BE2C (cell line): ENCODE data around the gene COQ9.

ENCODE experiments used
- DNase-seq: peaks from one replicate; pipeline ENCODE4 v3.0.0-alpha.2; 2020
- H3K27me3 ChIP-seq: fragments of 250-450 bp; sonication (Bioruptor Pico); 2 replicates; pipeline ENCODE4 v1.5.1; 2020; ENCODE audit warnings: mild to moderate bottlenecking
- H3K36me3 ChIP-seq: fragments of 250-450 bp; sonication (Bioruptor Pico); 2 replicates; pipeline ENCODE4 v1.5.1; 2020; ENCODE audit warnings: mild to moderate bottlenecking
- H3K4me1 ChIP-seq: fragments of 250-450 bp; sonication (Bioruptor Pico); 2 replicates; pipeline ENCODE4 v1.5.1; 2020
- H3K4me3 ChIP-seq: 2 replicates; pipeline ENCODE4 v1.5.1; 2011; ENCODE audit warnings: low read depth, low read length
- H3K9me3 ChIP-seq: fragments of 250-450 bp; sonication (Bioruptor Pico); 2 replicates; pipeline ENCODE4 v1.5.1; 2020
- TF ChIP-seq, protein P1 (sequence below): IDR thresholded peaks from 2 replicates; pipeline ENCODE4 v1.5.1; 2012; ENCODE audit warnings: mild to moderate bottlenecking, low read depth, low read length

Gene COQ9

DNA sequence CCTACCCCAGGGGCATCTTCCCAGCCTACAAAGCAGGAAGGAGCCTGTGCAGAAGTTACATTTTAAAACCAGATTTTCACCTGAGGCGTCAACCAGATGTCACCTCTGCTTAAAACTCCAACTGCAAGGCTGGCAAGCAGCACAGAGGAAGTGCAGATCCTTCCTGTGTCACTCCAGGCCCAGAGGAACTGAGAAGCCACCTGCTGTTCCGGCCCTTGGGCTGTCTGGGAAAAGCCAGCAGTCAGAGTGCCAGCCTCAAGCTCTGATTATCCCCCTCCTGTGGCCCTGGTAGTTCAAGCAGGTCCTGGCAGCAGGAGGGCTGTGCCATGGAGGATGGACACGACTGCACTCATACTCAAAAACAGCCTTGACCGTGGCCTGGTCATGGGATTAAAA, 25.4 kb downstream of the COQ9 start:
- Histone ChIP-seq H3K4me1 (peaks cover 61% of the 10 kb centered on the region), H3K9me3 (no peaks in the 10 kb centered on the region), H3K27me3 (no peaks in the 10 kb centered on the region), H3K4me3 (no peak overlapping the region), H3K36me3 (peaks cover 96% of the 10 kb centered on the region)
- TF ChIP-seq, protein P1, sequence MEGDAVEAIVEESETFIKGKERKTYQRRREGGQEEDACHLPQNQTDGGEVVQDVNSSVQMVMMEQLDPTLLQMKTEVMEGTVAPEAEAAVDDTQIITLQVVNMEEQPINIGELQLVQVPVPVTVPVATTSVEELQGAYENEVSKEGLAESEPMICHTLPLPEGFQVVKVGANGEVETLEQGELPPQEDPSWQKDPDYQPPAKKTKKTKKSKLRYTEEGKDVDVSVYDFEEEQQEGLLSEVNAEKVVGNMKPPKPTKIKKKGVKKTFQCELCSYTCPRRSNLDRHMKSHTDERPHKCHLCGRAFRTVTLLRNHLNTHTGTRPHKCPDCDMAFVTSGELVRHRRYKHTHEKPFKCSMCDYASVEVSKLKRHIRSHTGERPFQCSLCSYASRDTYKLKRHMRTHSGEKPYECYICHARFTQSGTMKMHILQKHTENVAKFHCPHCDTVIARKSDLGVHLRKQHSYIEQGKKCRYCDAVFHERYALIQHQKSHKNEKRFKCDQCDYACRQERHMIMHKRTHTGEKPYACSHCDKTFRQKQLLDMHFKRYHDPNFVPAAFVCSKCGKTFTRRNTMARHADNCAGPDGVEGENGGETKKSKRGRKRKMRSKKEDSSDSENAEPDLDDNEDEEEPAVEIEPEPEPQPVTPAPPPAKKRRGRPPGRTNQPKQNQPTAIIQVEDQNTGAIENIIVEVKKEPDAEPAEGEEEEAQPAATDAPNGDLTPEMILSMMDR: peak; percentile 30; the same call in 1 of the 2 replicates
- DNase-seq: peak; percentile 79

DNA sequence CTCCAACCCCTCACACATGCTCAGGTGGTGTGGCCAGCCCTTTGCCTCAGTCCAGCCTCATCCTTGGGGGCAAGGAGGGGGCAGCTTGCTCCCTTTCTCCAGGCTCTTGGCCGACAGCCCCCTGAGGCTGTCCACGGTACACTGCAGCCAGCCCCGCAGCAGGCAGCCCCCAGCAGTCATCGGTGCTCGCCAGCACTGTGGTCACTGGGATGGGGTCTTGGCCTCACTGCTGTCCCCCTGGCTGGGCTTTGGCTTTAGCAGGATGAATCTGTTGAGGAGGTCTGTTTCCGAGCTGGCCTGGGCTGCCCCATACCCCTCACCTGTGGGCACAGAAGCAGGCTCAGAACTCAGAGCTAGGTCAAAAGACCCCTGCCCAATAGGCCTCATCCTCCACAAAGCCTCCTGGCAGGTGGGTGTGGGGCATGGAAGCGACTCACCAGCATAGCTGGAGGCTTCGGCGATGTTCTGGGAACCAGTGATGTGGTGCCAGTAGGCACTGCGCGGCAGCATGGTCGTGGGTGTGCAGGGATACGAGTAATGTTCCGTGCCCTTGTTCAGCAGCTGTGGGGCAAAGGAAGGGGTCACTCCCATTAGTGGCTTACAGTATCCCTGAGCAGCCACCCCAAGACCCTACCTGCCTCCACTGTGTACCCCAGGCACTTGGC, 26.0 kb downstream of the COQ9 start:
- H3K4me3 ChIP-seq: no peak overlapping the region
- H3K36me3 ChIP-seq: peaks cover 96% of the 10 kb centered on the region
- peak; percentile 38 for DNase-seq
- no peaks in the 10 kb centered on the region for H3K9me3 ChIP-seq
- TF ChIP-seq, protein P1: no peak
- H3K27me3 ChIP-seq: no peaks in the 10 kb centered on the region
- peaks cover 61% of the 10 kb centered on the region for H3K4me1 ChIP-seq

DNA sequence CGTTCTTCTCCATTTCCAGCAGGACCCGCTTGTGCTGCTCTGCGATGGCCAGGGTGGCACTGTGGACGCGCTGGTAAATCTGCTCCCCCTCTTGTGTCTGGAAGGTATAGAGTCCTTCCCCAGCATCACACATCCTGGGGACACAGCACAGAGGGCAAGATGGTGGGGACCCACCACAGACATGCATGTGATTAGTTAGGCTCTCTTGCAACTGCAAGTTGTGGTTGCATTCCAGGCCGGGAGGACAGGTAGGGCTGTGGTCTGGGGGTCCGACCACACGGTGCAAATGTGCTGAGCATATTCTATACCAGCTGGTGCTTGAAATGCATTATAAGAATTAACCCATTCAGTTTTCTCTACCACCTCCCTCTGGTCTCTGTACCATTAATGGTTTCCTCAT, 26.6 kb downstream of the COQ9 start:
- Histone ChIP-seq H3K9me3 (no peaks in the 10 kb centered on the region), H3K36me3 (peaks cover 98% of the 10 kb centered on the region), H3K4me3 (no peak overlapping the region), H3K4me1 (peaks cover 61% of the 10 kb centered on the region), H3K27me3 (no peaks in the 10 kb centered on the region)
- TF ChIP-seq, protein P1: no peak
- no peak for DNase-seq

DNA sequence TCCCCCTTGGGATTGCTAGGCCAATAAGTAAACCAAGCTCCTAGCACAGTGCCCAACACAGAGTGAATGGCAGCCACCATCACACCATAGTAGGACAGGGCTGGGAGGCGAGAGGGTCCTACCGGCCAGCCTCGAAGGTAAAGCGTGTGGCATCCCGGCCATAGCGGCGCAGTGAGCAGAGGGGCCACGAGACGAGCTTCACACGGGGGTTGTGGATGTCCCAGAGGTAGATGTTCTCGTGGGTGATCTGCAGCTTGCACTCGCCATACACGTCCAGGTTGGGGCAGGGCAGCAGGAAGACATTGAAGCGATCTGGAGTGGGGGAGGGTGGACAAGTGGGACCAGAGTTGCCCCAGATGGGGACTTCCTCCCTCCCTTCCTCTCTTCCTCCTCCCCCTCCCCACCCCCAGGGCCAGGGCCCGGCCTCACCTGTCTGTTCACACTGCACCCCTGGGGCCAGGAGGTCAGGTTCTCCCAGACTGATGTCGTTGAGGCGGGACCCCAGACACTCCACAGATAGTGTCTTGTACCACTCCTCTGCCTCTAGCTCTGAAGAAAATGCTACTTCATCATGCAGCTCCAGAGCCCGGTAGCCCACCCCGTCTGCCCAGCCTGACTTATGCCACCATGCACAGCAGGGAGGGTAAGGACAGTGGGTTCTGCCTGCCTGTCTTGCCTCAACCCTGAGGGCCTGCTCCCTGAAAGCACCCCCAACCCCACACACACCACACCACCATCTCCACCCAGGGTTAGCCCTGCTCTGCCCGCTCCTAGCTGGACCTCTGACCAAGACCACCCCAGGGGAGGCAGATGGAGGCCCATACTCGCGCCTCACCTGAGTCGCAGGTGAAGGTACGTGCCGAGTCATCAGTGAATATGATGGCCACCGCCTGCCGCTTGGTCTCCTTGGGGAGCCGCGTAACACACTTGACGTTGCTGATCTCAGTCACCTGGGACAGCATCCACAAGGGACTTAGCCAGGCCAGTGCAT, 27.7 kb downstream of the COQ9 start:
- peaks cover 57% of the 10 kb centered on the region for H3K4me1 ChIP-seq
- no peaks in the 10 kb centered on the region for H3K27me3 ChIP-seq
- H3K4me3 ChIP-seq: peak overlapping the region; percentile 99
- peak; percentile 29 for DNase-seq
- peaks cover 98% of the 10 kb centered on the region for H3K36me3 ChIP-seq
- TF ChIP-seq, protein P1: no peak
- no peaks in the 10 kb centered on the region for H3K9me3 ChIP-seq

DNA sequence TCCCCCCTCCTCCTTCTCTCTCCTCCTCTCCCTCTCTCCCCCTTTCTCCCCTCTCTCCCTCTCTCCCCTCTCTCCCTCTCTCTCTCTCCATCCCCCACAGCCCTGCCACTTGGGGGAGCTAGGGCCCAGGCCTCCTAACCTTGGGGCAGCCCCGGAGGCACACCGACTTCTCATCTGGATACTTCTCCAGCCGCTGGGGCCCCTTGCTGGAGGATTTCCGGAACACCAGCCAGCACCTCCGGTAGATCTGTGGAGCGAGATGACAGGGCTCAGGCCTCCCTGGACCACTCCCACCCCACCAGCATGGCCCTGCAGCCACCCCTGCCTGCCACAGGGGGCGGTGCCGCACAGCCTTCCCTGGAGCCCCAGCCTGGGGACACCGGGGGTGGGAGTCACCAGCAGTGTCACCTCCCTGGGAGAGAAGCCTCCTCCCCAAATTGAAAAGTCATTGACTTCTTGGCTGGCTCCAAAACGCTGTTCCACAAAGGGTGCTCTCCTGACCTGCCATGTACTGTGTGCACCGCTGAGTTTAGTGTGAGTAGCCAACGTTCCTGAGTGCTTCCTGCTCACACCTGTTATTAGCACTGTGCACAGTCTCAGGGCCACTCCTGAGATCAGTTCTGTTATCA, 28.5 kb downstream of the COQ9 start:
- TF ChIP-seq, protein P1: peak; percentile 81
- Histone ChIP-seq H3K9me3 (no peaks in the 10 kb centered on the region), H3K27me3 (no peaks in the 10 kb centered on the region), H3K4me1 (peaks cover 48% of the 10 kb centered on the region), H3K36me3 (peaks cover 98% of the 10 kb centered on the region), H3K4me3 (peak overlapping the region; percentile 99)
- peak; percentile 91 for DNase-seq
